ENCODE measurements around the gene ARHGAP18. TPM values are rescaled to one million over a fixed set of nuclear protein-coding genes. Genes with fewer than 3 reads are reported as not detected.

Gene ARHGAP18
- total RNA-seq, 4 donors from 2014 or later, result 9.6 to 16.8 (median 13.9) TPM

DNA sequence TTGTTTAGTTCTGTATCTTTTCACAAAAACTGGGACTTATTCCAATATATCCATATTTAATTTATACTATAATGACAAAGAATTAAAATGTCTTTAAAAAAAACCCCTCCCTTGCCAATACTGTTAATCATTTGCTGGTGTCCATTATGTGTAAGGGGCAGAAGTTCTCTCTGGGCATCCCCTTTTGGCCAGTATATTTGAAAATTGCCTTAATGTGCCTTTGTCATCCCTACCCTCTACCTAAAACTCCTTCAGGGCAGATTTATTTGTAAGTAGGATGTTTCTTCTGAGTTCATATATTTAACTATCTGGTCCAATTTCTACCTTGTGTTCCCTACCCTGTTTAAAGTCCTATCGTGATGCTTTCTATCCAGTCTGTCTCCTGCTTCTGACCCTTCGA lies 62.9 kb downstream of the ARHGAP18 start:
- 76 to 79% methylated on average over 2 of the region's 2 CpGs for WGBS, 2 donors
- peaks cover 0 to 39% (median 8%) of the 10 kb centered on the region in 4 donors for H3K4me1 ChIP-seq
- TF ChIP-seq POLR2A (IDR thresholded peaks at IDR 0.05), result no peak
- TF ChIP-seq EP300 (IDR thresholded peaks at IDR 0.05), result no peak
- TF ChIP-seq, protein P1, sequence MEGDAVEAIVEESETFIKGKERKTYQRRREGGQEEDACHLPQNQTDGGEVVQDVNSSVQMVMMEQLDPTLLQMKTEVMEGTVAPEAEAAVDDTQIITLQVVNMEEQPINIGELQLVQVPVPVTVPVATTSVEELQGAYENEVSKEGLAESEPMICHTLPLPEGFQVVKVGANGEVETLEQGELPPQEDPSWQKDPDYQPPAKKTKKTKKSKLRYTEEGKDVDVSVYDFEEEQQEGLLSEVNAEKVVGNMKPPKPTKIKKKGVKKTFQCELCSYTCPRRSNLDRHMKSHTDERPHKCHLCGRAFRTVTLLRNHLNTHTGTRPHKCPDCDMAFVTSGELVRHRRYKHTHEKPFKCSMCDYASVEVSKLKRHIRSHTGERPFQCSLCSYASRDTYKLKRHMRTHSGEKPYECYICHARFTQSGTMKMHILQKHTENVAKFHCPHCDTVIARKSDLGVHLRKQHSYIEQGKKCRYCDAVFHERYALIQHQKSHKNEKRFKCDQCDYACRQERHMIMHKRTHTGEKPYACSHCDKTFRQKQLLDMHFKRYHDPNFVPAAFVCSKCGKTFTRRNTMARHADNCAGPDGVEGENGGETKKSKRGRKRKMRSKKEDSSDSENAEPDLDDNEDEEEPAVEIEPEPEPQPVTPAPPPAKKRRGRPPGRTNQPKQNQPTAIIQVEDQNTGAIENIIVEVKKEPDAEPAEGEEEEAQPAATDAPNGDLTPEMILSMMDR (IDR thresholded peaks at IDR 0.05), result no peak
- H3K36me3 ChIP-seq, result no peaks in the 10 kb centered on the region
- no peak overlapping the region for H3K4me3 ChIP-seq
- H3K27ac ChIP-seq, result peak overlapping the region in 2 of 4 donors; percentile 39 to 54
- H3K9me3 ChIP-seq, result no peaks in the 10 kb centered on the region
- no peak for DNase-seq (ENCODE audit: low spot score in 2 of 2)
- H3K27me3 ChIP-seq, result no peaks in the 10 kb centered on the region

GRCh38 chr6:129646642-129647041 lies 63.3 kb downstream of the ARHGAP18 start:
- Histone ChIP-seq H3K4me3 (no peak overlapping the region), H3K4me1 (peaks cover 0 to 39% (median 8%) of the 10 kb centered on the region in 4 donors), H3K9me3 (no peaks in the 10 kb centered on the region), H3K27ac (peak overlapping the region in 2 of 4 donors; percentile 39 to 54), H3K36me3 (no peaks in the 10 kb centered on the region), H3K27me3 (no peaks in the 10 kb centered on the region)
- TF ChIP-seq, protein P1 (IDR thresholded peaks at IDR 0.05), result no peak
- TF ChIP-seq POLR2A (IDR thresholded peaks at IDR 0.05), result no peak
- TF ChIP-seq EP300 (IDR thresholded peaks at IDR 0.05), result no peak
- WGBS, 2 donors, result 28 to 33% methylated on average over 5 of the region's 5 CpGs
- DNase-seq (ENCODE audit: low spot score in 2 of 2), result no peak

- WGBS, 2 donors, result 72 to 74% methylated on average over 3 of the region's 3 CpGs
- DNase-seq (ENCODE audit: low spot score in 2 of 2), result no peak
- no peaks in the 10 kb centered on the region for H3K27me3 ChIP-seq
- no peak for TF ChIP-seq EP300 (IDR thresholded peaks at IDR 0.05)
- TF ChIP-seq POLR2A (IDR thresholded peaks at IDR 0.05), result no peak
- TF ChIP-seq, protein P1 (IDR thresholded peaks at IDR 0.05), result no peak
- peaks cover 0 to 39% (median 8%) of the 10 kb centered on the region in 4 donors for H3K4me1 ChIP-seq
- peak overlapping the region in 2 of 4 donors; percentile 45 to 56 for H3K27ac ChIP-seq
- H3K36me3 ChIP-seq, result no peaks in the 10 kb centered on the region
- no peaks in the 10 kb centered on the region for H3K9me3 ChIP-seq
- no peak overlapping the region for H3K4me3 ChIP-seq
Observed at GRCh38 chr6:129645830-129646579, 64.0 kb downstream of the ARHGAP18 start.

GRCh38 chr6:129645106-129645829 lies 64.7 kb downstream of the ARHGAP18 start:
- Histone ChIP-seq H3K9me3 (no peaks in the 10 kb centered on the region), H3K4me3 (no peak overlapping the region), H3K27me3 (no peaks in the 10 kb centered on the region), H3K27ac (peak overlapping the region in 2 of 4 donors; percentile 45 to 56), H3K36me3 (no peaks in the 10 kb centered on the region), H3K4me1 (peaks cover 0 to 39% (median 8%) of the 10 kb centered on the region in 4 donors)
- no peak for TF ChIP-seq POLR2A (IDR thresholded peaks at IDR 0.05)
- TF ChIP-seq, protein P1 (IDR thresholded peaks at IDR 0.05), result no peak
- TF ChIP-seq EP300 (IDR thresholded peaks at IDR 0.05), result no peak
- WGBS, 2 donors, result 54 to 64% methylated on average over 6 of the region's 6 CpGs
- DNase-seq (ENCODE audit: low spot score in 2 of 2), result no peak

DNA sequence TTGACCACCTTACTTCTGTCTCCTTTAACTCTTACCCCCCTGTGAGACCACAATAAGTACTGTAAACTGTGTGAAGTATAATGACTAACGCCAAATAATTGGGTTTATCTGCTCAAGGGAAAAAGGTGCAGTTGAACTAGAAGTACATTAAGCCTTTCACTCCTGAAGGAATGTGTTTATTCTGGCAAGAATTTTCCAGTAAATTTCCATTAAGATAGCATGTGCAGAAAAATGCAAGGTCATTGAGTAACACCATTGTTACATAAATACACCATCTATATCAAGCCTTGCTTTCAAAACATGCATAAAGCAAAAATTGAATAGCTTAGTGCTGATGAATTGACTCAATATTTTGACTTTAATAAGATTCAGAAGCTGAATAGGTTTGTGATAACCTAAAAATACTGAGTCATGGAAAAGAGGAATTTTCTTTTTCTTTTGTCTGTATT lies 65.4 kb downstream of the ARHGAP18 start:
- peaks cover 0 to 39% (median 8%) of the 10 kb centered on the region in 4 donors for H3K4me1 ChIP-seq
- H3K4me3 ChIP-seq, result no peak overlapping the region
- no peaks in the 10 kb centered on the region for H3K36me3 ChIP-seq
- TF ChIP-seq POLR2A (IDR thresholded peaks at IDR 0.05) (no peak), EP300 (IDR thresholded peaks at IDR 0.05) (no peak)
- TF ChIP-seq, protein P1 (IDR thresholded peaks at IDR 0.05), result no peak
- H3K27ac ChIP-seq, result peak overlapping the region in 2 of 4 donors; percentile 45 to 56
- no peaks in the 10 kb centered on the region for H3K9me3 ChIP-seq
- DNase-seq (ENCODE audit: low spot score in 2 of 2), result no peak
- no peaks in the 10 kb centered on the region for H3K27me3 ChIP-seq
- WGBS, 2 donors, result 27 to 43% methylated on average over 1 of the region's 1 CpG
